Upper lobe of left lung (tissue), 6 donors: ENCODE results near the gene SIRPG. TPM values are rescaled to one million over a fixed set of nuclear protein-coding genes. Genes with fewer than 3 reads are reported as not detected.

ENCODE experiments used
- ATAC-seq, 2 donors: fragments of 200-7000 bp; cut with Tn5 transposase; one replicate each; pipeline ENCODE4 v1.9.1; 2022; ENCODE audit warnings: mild to moderate bottlenecking in 2 of 2, moderate library complexity in 2 of 2; ENCODE audit not compliant: low FRiP score in 2 of 2
- DNase-seq, 2 donors: peaks; one replicate each; pipeline ENCODE4 v3.0.0-alpha.2; 2019 to 2020
- H3K27ac ChIP-seq, 4 donors: fragments of 200-600 bp; sonication (generic); one replicate each; pipeline ENCODE4 v1.5.1; 2016 to 2019
- H3K27me3 ChIP-seq, 4 donors: fragments of 200-600 bp; sonication (generic); one replicate each; pipeline ENCODE4 v1.5.1; 2017 to 2019
- H3K36me3 ChIP-seq, 4 donors: fragments of 200-600 bp; sonication (generic); one replicate each; pipeline ENCODE4 v1.5.1; 2016 to 2019
- H3K4me1 ChIP-seq, 4 donors: fragments of 200-600 bp; sonication (generic); one replicate each; pipeline ENCODE4 v1.5.1; 2018 to 2019
- H3K4me3 ChIP-seq, 4 donors: fragments of 200-600 bp; sonication (generic); one replicate each; pipeline ENCODE4 v1.5.1; 2017 to 2019; ENCODE audit warnings: mild to moderate bottlenecking in 2 of 4, moderate library complexity in 1 of 4
- H3K9me3 ChIP-seq, 4 donors: fragments of 200-600 bp; sonication (generic); one replicate each; pipeline ENCODE4 v1.5.1; 2018 to 2019
- CTCF ChIP-seq, 6 experiments: fragments of 450-650 bp in 4 of 6; fragments of 200-600 bp in 2 of 6; sonication (generic) in 2 of 6; IDR thresholded peaks; one replicate each; pipeline ENCODE4 v1.5.1; 2016 to 2019; ENCODE audit warnings: antibody characterized with exemption in 6 of 6
- EP300 ChIP-seq, 4 donors: sonication (generic); formaldehyde crosslinking; IDR thresholded peaks; one replicate each; pipeline ENCODE4 v1.5.1; 2017; ENCODE audit warnings: antibody characterized with exemption in 4 of 4, control low read depth in 2 of 4
- POLR2A ChIP-seq, 4 donors: fragments of 450-650 bp; IDR thresholded peaks; one replicate each; pipeline ENCODE4 v1.5.1; 2016 to 2017; ENCODE audit warnings: antibody characterized with exemption in 4 of 4, mild to moderate bottlenecking in 2 of 4
- POLR2AphosphoS5 ChIP-seq, 2 donors: sonication (generic); formaldehyde crosslinking; IDR thresholded peaks; one replicate each; pipeline ENCODE4 v1.5.1; 2017; ENCODE audit warnings: antibody characterized with exemption in 2 of 2
- WGBS, 2 donors: methylation state at CpG; one replicate each; pipeline ENCODE4 v1.1.5; 2017 to 2018; 5-methylcytosine and 5-hydroxymethylcytosine counted together
- total RNA-seq, 6 donors: library from RNA; depleted of rRNA in 4 of 6; stranded (reverse); fragments of >200 nt in 4 of 6; gene quantifications; one replicate each; pipeline versions ENCODE4 v1.1.0 to v1.2.1, GENCODE V29; 2016 to 2021
- donor health status: DM: no; HTN: no; CAD: no; lungs with moderate emphysema.
- donor health status: DM: no; HTN: yes; CAD: no; lungs with severe emphysema.

SIRPG gene
- total RNA-seq, 6 donors from 2014 or later, result 0.71 to 2.4 (median 0.97) TPM; not detected in 3

- no peaks in the 10 kb centered on the region for H3K36me3 ChIP-seq
- no peaks in the 10 kb centered on the region for H3K27me3 ChIP-seq
- 54 to 64% methylated on average over 1 of the region's 1 CpG for WGBS, 2 donors
- ATAC-seq (no peak), DNase-seq (no peak)
- no peaks in the 10 kb centered on the region for H3K4me1 ChIP-seq
- H3K4me3 ChIP-seq, result no peak overlapping the region
- no peaks in the 10 kb centered on the region for H3K9me3 ChIP-seq
- TF ChIP-seq POLR2AphosphoS5 (IDR thresholded peaks at IDR 0.05) (no peak), POLR2A (IDR thresholded peaks at IDR 0.05) (no peak), EP300 (IDR thresholded peaks at IDR 0.05) (no peak), CTCF (IDR thresholded peaks at IDR 0.05) (no peak)
- H3K27ac ChIP-seq, result no peak overlapping the region
Measured at GRCh38 chr20:1652104-1652503, 5.5 kb downstream of the SIRPG start.

- no peaks in the 10 kb centered on the region for H3K27me3 ChIP-seq
- H3K36me3 ChIP-seq, result no peaks in the 10 kb centered on the region
- no peak overlapping the region for H3K27ac ChIP-seq
- ATAC-seq (no peak), DNase-seq (no peak)
- no peak overlapping the region for H3K4me3 ChIP-seq
- TF ChIP-seq CTCF (IDR thresholded peaks at IDR 0.05), result no peak
- TF ChIP-seq POLR2A (IDR thresholded peaks at IDR 0.05), result no peak
- TF ChIP-seq POLR2AphosphoS5 (IDR thresholded peaks at IDR 0.05), result no peak
- TF ChIP-seq EP300 (IDR thresholded peaks at IDR 0.05), result no peak
- 71 to 73% methylated on average over 3 of the region's 3 CpGs for WGBS, 2 donors
- no peaks in the 10 kb centered on the region for H3K4me1 ChIP-seq
- no peaks in the 10 kb centered on the region for H3K9me3 ChIP-seq
Measured at GRCh38 chr20:1651268-1652058, 6.1 kb downstream of the SIRPG start.

GRCh38 chr20:1648101-1648500 lies 9.5 kb downstream of the SIRPG start:
- H3K4me1 ChIP-seq, result no peaks in the 10 kb centered on the region
- no peak overlapping the region for H3K4me3 ChIP-seq
- no peaks in the 10 kb centered on the region for H3K27me3 ChIP-seq
- H3K27ac ChIP-seq, result no peak overlapping the region
- no peaks in the 10 kb centered on the region for H3K9me3 ChIP-seq
- 70 to 73% methylated on average over 5 of the region's 5 CpGs for WGBS, 2 donors
- ATAC-seq (no peak), DNase-seq (no peak)
- TF ChIP-seq EP300 (IDR thresholded peaks at IDR 0.05) (no peak), CTCF (IDR thresholded peaks at IDR 0.05) (no peak), POLR2AphosphoS5 (IDR thresholded peaks at IDR 0.05) (no peak), POLR2A (IDR thresholded peaks at IDR 0.05) (no peak)
- no peaks in the 10 kb centered on the region for H3K36me3 ChIP-seq

- DNase-seq (no peak), ATAC-seq (no peak)
- Histone ChIP-seq H3K9me3 (no peaks in the 10 kb centered on the region), H3K4me3 (no peak overlapping the region), H3K27ac (no peak overlapping the region), H3K36me3 (no peaks in the 10 kb centered on the region), H3K4me1 (no peaks in the 10 kb centered on the region), H3K27me3 (no peaks in the 10 kb centered on the region)
- TF ChIP-seq POLR2A (IDR thresholded peaks at IDR 0.05) (no peak), CTCF (IDR thresholded peaks at IDR 0.05) (no peak), EP300 (IDR thresholded peaks at IDR 0.05) (no peak), POLR2AphosphoS5 (IDR thresholded peaks at IDR 0.05) (no peak)
- WGBS, 2 donors, result 93 to 94% methylated on average over 3 of the region's 3 CpGs
Measured at GRCh38 chr20:1646975-1647431, 10.6 kb downstream of the SIRPG start.
